AG09319 (cell line): ENCODE measurements around the gene SPIB.
"Not testable (repeated sequence)": the region's sequence is repeated elsewhere in the genome, so short reads cannot be mapped to it uniquely, and the experiment has no call there.

Source experiments
- DNase-seq: peaks from one replicate; pipeline ENCODE4 v3.0.0-alpha.2; 2010; ENCODE audit warnings: low read depth; ENCODE audit errors: extremely low read depth
- TF ChIP-seq, protein P1 (sequence below): IDR thresholded peaks from 2 replicates; pipeline ENCODE4 v1.5.1; 2011; ENCODE audit warnings: low read depth, mild to moderate bottlenecking, inconsistent platforms, low read length, moderate library complexity

The SPIB gene

DNA sequence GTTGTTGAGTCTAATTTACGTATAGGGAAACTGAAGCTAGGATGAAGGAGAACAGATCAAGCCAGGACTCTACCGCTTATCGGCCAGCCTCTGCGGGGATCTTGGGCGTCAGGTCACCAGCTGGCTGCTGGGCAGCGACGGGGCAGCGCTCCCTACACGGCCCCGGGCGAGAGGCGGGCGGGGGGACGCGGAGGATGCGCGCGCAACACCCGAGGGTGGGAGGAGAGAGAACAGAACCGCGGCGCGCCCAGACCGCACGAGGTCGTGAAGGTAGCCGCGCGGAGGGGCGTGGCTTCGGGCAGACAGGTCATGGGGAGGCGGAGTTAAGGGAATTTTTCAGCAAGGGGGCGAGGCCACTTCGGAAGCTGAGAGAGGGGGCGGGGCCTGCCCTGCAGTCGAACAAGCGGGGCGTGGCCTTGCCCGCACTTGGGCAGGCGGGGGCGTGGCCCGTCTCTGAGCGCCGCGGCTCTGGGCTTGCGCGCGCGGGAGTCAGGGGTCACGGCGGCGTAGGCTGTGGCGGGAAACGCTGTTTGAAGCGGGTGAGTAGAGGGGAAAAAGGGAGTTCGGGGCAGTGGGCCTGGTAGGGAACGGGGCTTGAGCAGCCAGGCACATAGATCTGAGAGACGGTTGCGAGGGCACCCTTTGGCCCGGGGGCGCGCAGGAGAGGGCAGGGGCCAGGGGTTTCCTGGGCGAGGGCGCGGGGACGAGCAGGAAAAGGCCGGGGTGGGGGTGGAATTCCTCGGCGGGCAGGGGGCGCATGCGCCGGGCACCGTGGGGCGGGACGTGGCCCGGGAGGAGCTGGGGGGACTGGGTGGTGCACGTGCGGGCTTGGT lies 34.7 kb upstream of the SPIB start, which contains the start of gene POLD1:
Gene POLD1, plus strand, starts transcription at position 496 of the 833 bp plus-strand sequence. CDS start 14,505 bp downstream, outside the sequence.
- TF ChIP-seq, protein P1, sequence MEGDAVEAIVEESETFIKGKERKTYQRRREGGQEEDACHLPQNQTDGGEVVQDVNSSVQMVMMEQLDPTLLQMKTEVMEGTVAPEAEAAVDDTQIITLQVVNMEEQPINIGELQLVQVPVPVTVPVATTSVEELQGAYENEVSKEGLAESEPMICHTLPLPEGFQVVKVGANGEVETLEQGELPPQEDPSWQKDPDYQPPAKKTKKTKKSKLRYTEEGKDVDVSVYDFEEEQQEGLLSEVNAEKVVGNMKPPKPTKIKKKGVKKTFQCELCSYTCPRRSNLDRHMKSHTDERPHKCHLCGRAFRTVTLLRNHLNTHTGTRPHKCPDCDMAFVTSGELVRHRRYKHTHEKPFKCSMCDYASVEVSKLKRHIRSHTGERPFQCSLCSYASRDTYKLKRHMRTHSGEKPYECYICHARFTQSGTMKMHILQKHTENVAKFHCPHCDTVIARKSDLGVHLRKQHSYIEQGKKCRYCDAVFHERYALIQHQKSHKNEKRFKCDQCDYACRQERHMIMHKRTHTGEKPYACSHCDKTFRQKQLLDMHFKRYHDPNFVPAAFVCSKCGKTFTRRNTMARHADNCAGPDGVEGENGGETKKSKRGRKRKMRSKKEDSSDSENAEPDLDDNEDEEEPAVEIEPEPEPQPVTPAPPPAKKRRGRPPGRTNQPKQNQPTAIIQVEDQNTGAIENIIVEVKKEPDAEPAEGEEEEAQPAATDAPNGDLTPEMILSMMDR = no peak
- DNase-seq = peak; percentile 90

DNA sequence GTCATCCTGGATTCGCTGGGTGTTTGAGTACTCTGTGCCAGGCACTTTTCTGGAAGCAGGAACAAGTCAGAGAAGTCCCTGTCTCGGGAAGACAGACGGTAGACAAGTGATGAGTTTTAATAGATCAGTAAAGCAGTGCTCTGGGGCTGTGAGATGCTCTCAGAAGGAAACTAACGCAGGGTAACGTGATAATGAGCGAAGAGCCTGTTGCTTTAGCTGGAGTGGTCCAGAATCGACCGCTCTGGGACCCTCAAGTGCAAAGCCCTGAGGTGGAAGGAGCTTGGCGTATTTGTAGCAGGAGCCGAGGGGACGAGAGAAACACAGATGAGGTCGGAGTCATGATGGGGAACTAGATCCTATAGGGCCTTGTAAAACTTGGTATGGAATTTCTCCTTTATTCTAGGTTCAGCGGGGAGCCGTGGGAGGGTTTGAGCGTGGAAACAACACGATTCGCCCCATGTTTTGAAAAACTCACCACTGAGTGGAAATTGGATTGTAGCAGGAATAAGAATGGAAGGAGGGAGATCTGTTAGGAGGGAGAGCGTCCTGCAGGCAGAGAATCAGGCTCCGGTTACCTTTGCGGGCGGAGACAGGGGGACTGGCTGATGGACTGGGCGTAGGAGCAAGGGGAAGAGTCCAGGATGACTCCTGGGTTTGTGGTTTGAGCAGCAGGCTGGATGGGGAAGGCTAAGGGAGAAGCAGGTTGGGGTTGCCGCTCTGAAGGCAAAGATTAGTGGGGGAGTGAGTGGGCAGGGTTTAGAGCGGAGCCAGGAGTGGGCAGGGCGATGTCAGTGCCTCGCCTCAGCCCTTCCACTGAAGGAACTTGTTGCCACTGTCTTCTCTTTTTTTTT lies 33.8 kb upstream of the SPIB start:
- TF ChIP-seq, protein P1 = no peak
- DNase-seq = no peak

DNA sequence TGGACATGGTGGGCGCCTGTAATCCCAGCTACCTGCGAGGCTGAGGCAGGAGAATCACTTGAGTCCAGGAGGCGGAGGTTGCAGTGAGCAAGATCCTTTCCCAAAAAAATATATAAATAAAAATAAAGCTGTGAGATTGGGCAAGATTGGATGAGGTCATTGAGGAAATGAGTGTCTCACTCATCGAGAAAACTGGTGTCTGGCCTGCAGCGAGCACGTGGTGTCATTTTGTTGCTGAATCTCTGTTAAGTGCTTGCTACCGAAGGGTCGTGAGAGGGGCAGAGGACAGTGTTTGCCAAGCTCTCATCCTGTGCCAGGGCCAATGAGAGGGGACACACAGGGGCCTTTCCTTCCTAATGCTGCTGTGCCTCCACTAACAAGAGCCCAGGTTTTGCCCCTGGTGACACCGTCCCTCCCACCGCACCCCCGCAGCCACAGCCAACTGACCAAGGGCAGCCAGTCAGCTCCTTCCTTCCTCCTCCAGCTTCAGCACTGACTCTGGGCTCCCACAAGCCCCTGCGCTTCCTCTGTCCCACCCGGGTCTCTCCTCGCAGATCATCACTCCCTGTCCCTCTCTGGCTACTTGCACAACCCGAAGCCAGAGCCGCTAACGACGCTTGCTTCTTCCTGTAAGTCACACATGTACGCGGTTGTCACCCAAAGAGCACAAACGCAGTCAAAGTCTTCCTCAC lies 31.4 kb upstream of the SPIB start:
- no peak for DNase-seq

DNA sequence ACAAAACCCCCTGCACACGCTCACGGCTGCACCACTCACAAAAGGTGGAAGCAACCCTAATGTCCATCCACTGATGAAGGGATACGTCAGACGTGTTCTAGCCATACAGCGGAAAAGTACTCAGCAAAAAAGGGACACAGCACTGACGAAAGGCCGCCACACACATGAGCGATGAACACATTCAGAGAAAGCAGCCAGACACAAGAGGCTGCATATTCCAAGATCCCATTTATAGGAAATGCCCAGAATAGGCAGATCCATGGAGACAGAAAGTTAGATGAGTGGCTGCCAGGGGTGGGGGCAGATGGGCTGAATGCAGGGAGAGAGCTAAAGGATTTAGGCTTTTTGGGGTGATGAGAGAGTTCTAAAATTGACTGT lies 30.9 kb upstream of the SPIB start:
- no peak for DNase-seq
- TF ChIP-seq, protein P1 = no peak

More for the DNA sequence above, 31.4 kb upstream of the SPIB start:
- TF ChIP-seq, protein P1 = no peak

DNA sequence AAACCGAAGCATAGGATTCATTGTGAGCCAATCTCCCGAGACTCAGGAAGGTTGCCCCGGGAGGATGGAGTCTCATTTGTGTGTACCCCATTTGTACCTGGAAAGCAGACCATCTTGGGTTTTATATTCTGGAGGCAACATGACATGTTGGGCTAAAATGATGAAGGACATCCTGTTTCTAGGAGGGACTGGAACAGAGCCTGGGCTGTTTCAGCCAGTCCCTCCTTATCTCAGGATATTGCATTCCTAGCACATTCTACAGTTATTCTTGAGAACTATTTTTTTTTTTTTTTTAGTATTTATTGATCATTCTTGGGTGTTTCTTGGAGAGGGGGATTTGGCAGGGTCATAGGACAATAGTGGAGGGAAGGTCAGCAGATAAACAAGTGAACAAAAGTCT lies 28.4 kb upstream of the SPIB start:
- DNase-seq = not testable (repeated sequence)

DNA sequence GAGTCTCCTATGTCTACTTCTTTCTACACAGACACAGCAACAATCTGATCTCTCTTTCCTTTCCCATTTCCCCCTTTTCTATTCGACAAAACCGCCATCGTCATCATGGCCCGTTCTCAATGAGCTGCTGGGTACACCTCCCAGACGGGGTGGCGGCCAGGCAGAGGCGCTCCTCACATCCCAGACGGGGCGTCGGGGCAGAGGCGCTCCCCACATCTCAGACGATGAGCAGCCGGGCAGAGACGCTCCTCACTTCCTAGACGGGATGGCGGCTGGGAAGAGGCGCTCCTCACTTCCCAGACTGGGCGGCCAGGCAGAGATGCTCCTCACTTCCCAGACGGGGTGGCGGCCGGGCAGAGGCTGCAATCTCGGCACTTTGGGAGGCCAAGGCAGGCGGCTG lies 27.8 kb upstream of the SPIB start:
- DNase-seq = not testable (repeated sequence)

DNA sequence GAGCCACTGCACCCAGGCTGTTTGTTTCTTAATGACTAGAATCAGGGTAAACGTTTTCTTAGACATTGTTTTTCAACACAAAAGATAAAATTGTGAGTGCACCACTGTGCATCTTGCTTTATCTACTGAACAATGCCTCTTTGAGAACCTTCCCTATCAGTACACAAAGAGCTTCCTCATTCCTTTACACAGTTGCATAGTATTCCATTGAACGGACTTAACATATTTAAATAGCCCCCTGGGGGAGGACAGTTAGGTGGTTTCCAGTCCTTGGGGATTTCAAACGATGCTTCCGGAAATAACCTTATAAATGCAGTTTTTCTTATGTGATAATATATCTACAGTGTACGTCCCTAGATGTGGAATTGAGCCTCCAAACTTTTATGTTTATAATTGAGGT lies 26.0 kb upstream of the SPIB start:
- TF ChIP-seq, protein P1 = no peak
- no peak for DNase-seq

DNA sequence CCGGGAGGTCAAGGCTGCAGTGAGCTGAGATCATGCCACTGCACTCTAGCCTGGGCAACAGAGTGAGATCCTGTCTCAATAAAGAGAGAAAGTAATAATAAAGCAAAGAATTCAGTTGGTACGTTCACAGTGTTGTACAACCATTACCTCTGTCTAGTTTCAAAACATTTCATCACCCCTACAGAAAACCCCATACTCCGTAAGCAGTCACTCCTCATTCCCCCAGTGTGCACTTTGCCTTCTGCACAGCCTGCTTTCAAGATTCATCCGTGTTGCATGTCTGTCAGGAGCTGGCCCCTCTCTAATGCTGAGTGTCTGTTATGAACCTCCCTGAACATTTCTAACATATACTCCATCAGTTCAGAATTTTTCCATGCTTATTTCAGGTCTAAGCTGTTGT lies 25.1 kb upstream of the SPIB start:
- DNase-seq = no peak
- TF ChIP-seq, protein P1 = no peak
